RCC 7860 (cell line): Measurements from ENCODE around the gene KLHDC9.

Source experiments
- DNase-seq: peaks from one replicate; pipeline ENCODE4 v3.0.0-alpha.2; 2015; ENCODE audit warnings: low spot score
- FAIRE-seq: peaks from 2 replicates; lab custom pipeline; 2012; peaks lifted over from hg19 to GRCh38; lab: Jason Lieb, UNC

The KLHDC9 gene

GRCh38 chr1:161128591-161129420 lies 30.6 kb downstream of the KLHDC9 start:
- FAIRE-seq (no peak), DNase-seq (no peak)

- DNase-seq, result no peak
Observed at GRCh38 chr1:161130266-161130665, 32.1 kb downstream of the KLHDC9 start.

GRCh38 chr1:161131523-161132409 lies 33.6 kb downstream of the KLHDC9 start:
- DNase-seq, result no peak
- FAIRE-seq, result no peak

More at GRCh38 chr1:161130266-161130665, 32.1 kb downstream of the KLHDC9 start:
- FAIRE-seq, result no peak

GRCh38 chr1:161132410-161133219 lies 34.5 kb downstream of the KLHDC9 start, which contains the start of gene DEDD:
Gene DEDD (minus strand): TSS chr1:161132667. CDS start chr1:161124462, 8,205 bp downstream.
- FAIRE-seq (peak; percentile 46), DNase-seq (peak; percentile 93)

- DNase-seq (no peak), FAIRE-seq (no peak)
Observed at GRCh38 chr1:161133220-161133740, 35.1 kb downstream of the KLHDC9 start.

- FAIRE-seq (no peak), DNase-seq (no peak)
Observed at GRCh38 chr1:161137881-161138280, 39.7 kb downstream of the KLHDC9 start.

GRCh38 chr1:161138431-161138830 lies 40.3 kb downstream of the KLHDC9 start:
- no peak for FAIRE-seq
- no peak for DNase-seq

- FAIRE-seq (peak; percentile 2), DNase-seq (no peak)
Observed at GRCh38 chr1:161139766-161140165, 41.6 kb downstream of the KLHDC9 start.

GRCh38 chr1:161140755-161141400 lies 42.7 kb downstream of the KLHDC9 start:
- FAIRE-seq (no peak), DNase-seq (no peak)

- FAIRE-seq (no peak), DNase-seq (no peak)
Observed at GRCh38 chr1:161145832-161146231, 47.7 kb downstream of the KLHDC9 start.
